GM11168 (cell line): ENCODE results near the gene ROCK2.

Experiments
- in situ Hi-C: fragments of 300-500 bp; cut with MboI; formaldehyde crosslinking; loops from one replicate; pipeline ENCODE4 v1.12.0; 2022; ENCODE audit warnings: low sequenced_read_pairs; ENCODE audit not compliant: unreplicated experiment

The ROCK2 gene

GRCh38 chr2:11144077-11144737 lies 200.2 kb downstream of the ROCK2 start:
- in situ Hi-C loops = loop anchor here (25.0 kb wide), 1 partner anchor 268 kb away; no protein-coding TSS in a partner anchor

GRCh38 chr2:11142987-11143386 lies 201.4 kb downstream of the ROCK2 start:
- in situ Hi-C loops = loop anchor here (25.0 kb wide), 1 partner anchor 269 kb away; no protein-coding TSS in a partner anchor

- in situ Hi-C loops = loop anchor here (25.0 kb wide), 1 partner anchor 270 kb away; no protein-coding TSS in a partner anchor
These were observed 202.1 kb downstream of the ROCK2 start for GRCh38 chr2:11142330-11142729.

GRCh38 chr2:11141319-11141718 lies 203.1 kb downstream of the ROCK2 start:
- in situ Hi-C loops = loop anchor here (25.0 kb wide), 1 partner anchor 271 kb away; no protein-coding TSS in a partner anchor

- in situ Hi-C loops = loop anchor here (25.0 kb wide), 1 partner anchor 272 kb away; no protein-coding TSS in a partner anchor
These were observed 203.9 kb downstream of the ROCK2 start for GRCh38 chr2:11140492-11140891.

GRCh38 chr2:11134349-11134748 lies 210.1 kb downstream of the ROCK2 start:
- in situ Hi-C loops = loop anchor here (10.0 to 25.0 kb wide), 2 partner anchors 278 to 440 kb away; no protein-coding TSS in a partner anchor

DNA sequence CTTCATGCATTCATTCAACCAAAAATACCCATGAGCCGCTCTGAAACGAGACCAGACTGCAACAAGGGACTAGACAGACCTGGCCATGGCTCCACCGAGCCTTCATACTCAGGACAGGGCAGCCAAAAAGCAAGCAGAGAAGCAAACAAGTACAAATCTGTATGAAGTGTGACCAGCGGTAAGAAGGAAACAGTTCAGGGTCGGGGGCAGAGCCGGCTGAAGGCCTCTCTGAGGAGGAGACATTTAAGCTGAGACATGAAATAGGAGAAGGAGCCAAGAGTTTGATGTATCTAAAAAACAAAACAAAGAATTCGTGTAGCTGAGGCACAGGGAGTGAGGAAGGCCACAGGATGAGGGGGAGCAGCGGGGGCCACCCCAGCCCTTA lies 210.5 kb downstream of the ROCK2 start:
- in situ Hi-C loops = loop anchor here (10.0 to 25.0 kb wide), 2 partner anchors 278 to 441 kb away; no protein-coding TSS in a partner anchor

GRCh38 chr2:11133238-11133935 lies 211.0 kb downstream of the ROCK2 start:
- in situ Hi-C loops = loop anchor here (10.0 to 25.0 kb wide), 2 partner anchors 279 to 441 kb away; no protein-coding TSS in a partner anchor

DNA sequence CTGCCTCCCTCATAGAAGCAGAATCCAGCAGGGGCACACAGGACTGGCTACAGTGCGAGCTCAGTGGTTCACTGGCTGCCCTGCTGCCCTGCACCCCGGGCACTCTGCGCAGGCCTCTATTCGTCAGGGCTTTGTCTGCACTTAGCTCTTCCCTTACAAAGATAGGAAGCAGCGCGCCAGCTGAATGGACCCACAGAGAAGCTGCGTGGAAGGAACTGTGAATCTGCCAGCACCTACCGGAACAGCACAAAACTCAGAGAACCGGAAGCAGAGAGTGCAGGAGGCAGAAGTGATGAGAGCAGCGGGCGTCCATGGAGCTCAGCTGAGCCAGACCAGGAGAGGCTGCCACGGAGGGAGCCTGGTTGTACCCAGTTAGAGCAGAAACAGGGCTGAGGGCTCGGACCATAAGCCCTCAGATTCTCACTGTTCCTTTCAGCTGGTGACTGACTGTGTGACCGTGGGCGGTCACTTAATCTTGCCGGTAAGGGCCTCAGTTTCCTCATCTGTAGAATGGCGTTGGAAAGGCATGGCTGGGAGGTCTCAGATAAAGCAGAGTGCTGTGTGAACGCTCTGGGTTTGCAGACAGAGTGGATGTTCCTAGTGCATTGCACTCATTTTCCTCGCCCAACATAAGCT lies 212.3 kb downstream of the ROCK2 start:
- in situ Hi-C loops = loop anchor here (10.0 to 25.0 kb wide), 2 partner anchors 280 to 443 kb away; no protein-coding TSS in a partner anchor

GRCh38 chr2:11131166-11131920 lies 213.1 kb downstream of the ROCK2 start:
- in situ Hi-C loops = loop anchor here (10.0 to 25.0 kb wide), 2 partner anchors 281 to 443 kb away; no protein-coding TSS in a partner anchor
